Neural progenitor cell (in vitro differentiated cells): ENCODE data around the gene TCEA3. TPM values are rescaled to one million over a fixed set of nuclear protein-coding genes. Genes with fewer than 3 reads are reported as not detected.

Experiments used
- DNase-seq: peaks from one replicate; pipeline ENCODE4 v3.0.0-alpha.2; 2016; ENCODE audit warnings: low spot score
- H2AFZ ChIP-seq: fragments of 200-600 bp; sonication (generic); replicated peaks from 2 replicates; pipeline ENCODE4 v1.6.1; 2016; ENCODE audit warnings: antibody characterized with exemption
- H3F3A ChIP-seq: fragments of 200-600 bp; sonication (generic); 2 replicates; pipeline ENCODE4 v1.6.1; 2016; ENCODE audit warnings: antibody characterized with exemption, low read depth
- H3K27ac ChIP-seq: fragments of 200-600 bp; sonication (generic); 2 replicates; pipeline ENCODE4 v1.5.1; 2016; ENCODE audit warnings: mild to moderate bottlenecking
- H3K27me3 ChIP-seq: fragments of 200-600 bp; sonication (generic); 2 replicates; pipeline ENCODE4 v1.6.1; 2016; ENCODE audit warnings: mild to moderate bottlenecking, moderate library complexity
- H3K36me3 ChIP-seq: fragments of 200-600 bp; sonication (generic); 2 replicates; pipeline ENCODE4 v1.5.1; 2016
- H3K4me1 ChIP-seq: fragments of 200-600 bp; sonication (generic); 2 replicates; pipeline ENCODE4 v1.6.1; 2016; ENCODE audit warnings: mixed run types
- H3K4me2 ChIP-seq: fragments of 200-600 bp; sonication (generic); 2 replicates; pipeline ENCODE4 v1.6.1; 2016
- H3K4me3 ChIP-seq: fragments of 200-600 bp; sonication (generic); 2 replicates; pipeline ENCODE4 v1.5.1; 2016
- H3K79me2 ChIP-seq: fragments of 200-600 bp; sonication (generic); 2 replicates; pipeline ENCODE4 v1.6.1; 2016; ENCODE audit warnings: low read depth
- H3K9ac ChIP-seq: fragments of 200-600 bp; sonication (generic); 2 replicates; pipeline ENCODE4 v1.6.1; 2016
- H3K9me3 ChIP-seq: fragments of 200-600 bp; sonication (generic); 2 replicates; pipeline ENCODE4 v1.5.1; 2016; ENCODE audit warnings: low read depth
- H4K20me1 ChIP-seq: fragments of 200-600 bp; sonication (generic); 2 replicates; pipeline ENCODE4 v1.6.1; 2016; ENCODE audit warnings: low read depth
- H3K27ac Mint-ChIP-seq: 3 replicates; pipeline ENCODE4 v1.8.0; 2021; ENCODE audit warnings: mixed read lengths
- H3K27me3 Mint-ChIP-seq: 2 replicates; pipeline ENCODE4 v1.8.0; 2022; ENCODE audit warnings: low read depth, mild to moderate bottlenecking, inconsistent platforms, moderate library complexity, mixed read lengths; ENCODE audit not compliant: insufficient read depth
- H3K36me3 Mint-ChIP-seq: 3 replicates; pipeline ENCODE4 v1.8.0; 2021; ENCODE audit warnings: mixed read lengths
- H3K4me1 Mint-ChIP-seq: 3 replicates; pipeline ENCODE4 v1.8.0; 2021; ENCODE audit warnings: mixed read lengths
- H3K4me3 Mint-ChIP-seq: 3 replicates; pipeline ENCODE4 v1.8.0; 2021; ENCODE audit warnings: mild to moderate bottlenecking, moderate library complexity, mixed read lengths
- H3K9me3 Mint-ChIP-seq: 3 replicates; pipeline ENCODE4 v1.8.0; 2020; ENCODE audit warnings: mixed read lengths
- EZH2 ChIP-seq: fragments of 200-600 bp; sonication (generic); IDR thresholded peaks from 2 replicates; pipeline ENCODE4 v1.6.1; 2017; ENCODE audit warnings: antibody characterized with exemption, mild to moderate bottlenecking, moderate library complexity
- EZH2phosphoT487 ChIP-seq: fragments of 200-600 bp; sonication (generic); IDR thresholded peaks from 2 replicates; pipeline ENCODE4 v1.6.1; 2017; ENCODE audit warnings: antibody characterized with exemption
- total RNA-seq: library from RNA; depleted of rRNA; stranded (reverse); fragments of >200 nt; gene quantifications from 2 replicates; pipeline ENCODE4 v1.2.3, GENCODE V29; 2015; ENCODE audit warnings: low replicate concordance
- TF ChIP-seq, protein P1 (sequence below): fragments of 200-600 bp; sonication (generic); IDR thresholded peaks from 2 replicates; pipeline ENCODE4 v1.5.1; 2017; ENCODE audit warnings: antibody characterized with exemption, mild to moderate bottlenecking

Gene TCEA3
- total RNA-seq, 1 donor from 2014 or later = 0.54 TPM

GRCh38 chr1:23366598-23366997 lies 58.0 kb downstream of the TCEA3 start:
- Histone ChIP-seq H3K9me3 (peaks cover 33% of the 10 kb centered on the region), H3K9ac (no peak overlapping the region), H3K27me3 (peaks cover 26% of the 10 kb centered on the region), H3K36me3 (peaks cover 26% of the 10 kb centered on the region), H4K20me1 (peaks cover 11% of the 10 kb centered on the region), H2AFZ (no peak overlapping the region), H3K27ac (no peak overlapping the region), H3K79me2 (peaks cover 20% of the 10 kb centered on the region), H3F3A (peaks cover 50% of the 10 kb centered on the region), H3K4me3 (no peak overlapping the region), H3K4me1 (peaks cover 19% of the 10 kb centered on the region), H3K4me2 (no peak overlapping the region)
- no peak for DNase-seq
- peak overlapping the region; percentile 96 for H3K4me3 Mint-ChIP-seq
- peaks cover 56% of the 10 kb centered on the region for H3K36me3 Mint-ChIP-seq
- H3K27me3 Mint-ChIP-seq = peaks cover 14% of the 10 kb centered on the region
- TF ChIP-seq EZH2phosphoT487 (no peak), EZH2 (no peak)
- TF ChIP-seq, protein P1, sequence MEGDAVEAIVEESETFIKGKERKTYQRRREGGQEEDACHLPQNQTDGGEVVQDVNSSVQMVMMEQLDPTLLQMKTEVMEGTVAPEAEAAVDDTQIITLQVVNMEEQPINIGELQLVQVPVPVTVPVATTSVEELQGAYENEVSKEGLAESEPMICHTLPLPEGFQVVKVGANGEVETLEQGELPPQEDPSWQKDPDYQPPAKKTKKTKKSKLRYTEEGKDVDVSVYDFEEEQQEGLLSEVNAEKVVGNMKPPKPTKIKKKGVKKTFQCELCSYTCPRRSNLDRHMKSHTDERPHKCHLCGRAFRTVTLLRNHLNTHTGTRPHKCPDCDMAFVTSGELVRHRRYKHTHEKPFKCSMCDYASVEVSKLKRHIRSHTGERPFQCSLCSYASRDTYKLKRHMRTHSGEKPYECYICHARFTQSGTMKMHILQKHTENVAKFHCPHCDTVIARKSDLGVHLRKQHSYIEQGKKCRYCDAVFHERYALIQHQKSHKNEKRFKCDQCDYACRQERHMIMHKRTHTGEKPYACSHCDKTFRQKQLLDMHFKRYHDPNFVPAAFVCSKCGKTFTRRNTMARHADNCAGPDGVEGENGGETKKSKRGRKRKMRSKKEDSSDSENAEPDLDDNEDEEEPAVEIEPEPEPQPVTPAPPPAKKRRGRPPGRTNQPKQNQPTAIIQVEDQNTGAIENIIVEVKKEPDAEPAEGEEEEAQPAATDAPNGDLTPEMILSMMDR = no peak
- no peak overlapping the region for H3K27ac Mint-ChIP-seq
- H3K4me1 Mint-ChIP-seq = peaks cover 43% of the 10 kb centered on the region
- peaks cover 53% of the 10 kb centered on the region for H3K9me3 Mint-ChIP-seq

DNA sequence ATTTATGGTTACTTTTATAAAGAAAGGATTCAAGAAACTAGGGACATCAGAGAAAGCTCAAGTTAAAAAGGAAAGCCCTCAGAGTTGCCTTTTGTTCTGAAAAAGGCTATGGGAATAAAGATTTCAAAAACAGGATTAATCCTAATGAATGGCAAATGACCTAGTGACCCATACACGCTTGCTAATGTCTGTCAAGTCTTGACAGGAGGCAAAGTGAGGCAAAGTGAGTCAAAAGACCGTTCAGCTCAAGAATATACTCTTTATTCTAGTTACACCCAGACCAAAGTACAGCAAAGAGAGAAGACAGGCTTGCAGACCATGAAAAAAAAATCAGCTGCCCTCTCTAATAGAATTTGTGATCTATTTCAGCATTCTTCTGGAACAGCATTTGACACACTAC lies 58.4 kb downstream of the TCEA3 start:
- peaks cover 60% of the 10 kb centered on the region for H3K36me3 Mint-ChIP-seq

GRCh38 chr1:23362218-23362713 lies 62.3 kb downstream of the TCEA3 start:
- Histone ChIP-seq H2AFZ (no peak overlapping the region), H3K27me3 (peaks cover 68% of the 10 kb centered on the region), H3K4me1 (peaks cover 5% of the 10 kb centered on the region), H3K27ac (no peak overlapping the region), H3F3A (peaks cover 11% of the 10 kb centered on the region), H3K9me3 (peaks cover 61% of the 10 kb centered on the region), H3K9ac (no peak overlapping the region), H3K36me3 (peaks cover 44% of the 10 kb centered on the region), H3K4me2 (no peak overlapping the region), H4K20me1 (no peaks in the 10 kb centered on the region), H3K4me3 (peak overlapping the region; percentile 0), H3K79me2 (peaks cover 5% of the 10 kb centered on the region)
- TF ChIP-seq EZH2phosphoT487 (no peak), EZH2 (no peak)
- TF ChIP-seq, protein P1 = no peak
- no peak for DNase-seq
- Mint-ChIP-seq H3K27me3 (peaks cover 14% of the 10 kb centered on the region), H3K4me1 (peaks cover 17% of the 10 kb centered on the region), H3K4me3 (no peak overlapping the region), H3K9me3 (peaks cover 85% of the 10 kb centered on the region), H3K36me3 (peaks cover 83% of the 10 kb centered on the region), H3K27ac (no peak overlapping the region)

More for the DNA sequence above, 58.4 kb downstream of the TCEA3 start:
- H3F3A ChIP-seq = peaks cover 45% of the 10 kb centered on the region
- DNase-seq = no peak
- no peak overlapping the region for H3K4me2 ChIP-seq
- H3K4me1 Mint-ChIP-seq = peaks cover 39% of the 10 kb centered on the region
- peaks cover 14% of the 10 kb centered on the region for H3K27me3 Mint-ChIP-seq
- no peak for TF ChIP-seq EZH2
- TF ChIP-seq EZH2phosphoT487 = no peak
- TF ChIP-seq, protein P1 = no peak
- H3K9me3 Mint-ChIP-seq = peaks cover 58% of the 10 kb centered on the region
- H2AFZ ChIP-seq = no peak overlapping the region
- H3K79me2 ChIP-seq = peaks cover 20% of the 10 kb centered on the region
- H3K27me3 ChIP-seq = peaks cover 31% of the 10 kb centered on the region
- H3K4me3 ChIP-seq = no peak overlapping the region
- peak overlapping the region; percentile 96 for H3K4me3 Mint-ChIP-seq
- no peak overlapping the region for H3K9ac ChIP-seq
- H3K36me3 ChIP-seq = peaks cover 30% of the 10 kb centered on the region
- H3K4me1 ChIP-seq = peaks cover 15% of the 10 kb centered on the region
- H3K27ac Mint-ChIP-seq = no peak overlapping the region
- H3K27ac ChIP-seq = no peak overlapping the region
- peaks cover 37% of the 10 kb centered on the region for H3K9me3 ChIP-seq
- H4K20me1 ChIP-seq = peaks cover 7% of the 10 kb centered on the region
